GM23338 (cell line): ENCODE data around the gene GLP1R.

Experiments used
- CREB1 ChIP-seq: fragments of 250-450 bp; sonication (Bioruptor Pico); IDR thresholded peaks from 2 replicates; pipeline ENCODE4 v1.5.0; 2020; ENCODE audit warnings: low read depth, mild to moderate bottlenecking, moderate library complexity
- CTCF ChIP-seq, 2 experiments: fragments of 200-600 bp in 1 of 2; sonication (generic) in 1 of 2; conservative IDR thresholded peaks; 2 replicates each; pipeline versions ENCODE4 v1.5.1 to v1.6.1; 2016 to 2017; ENCODE audit warnings: antibody characterized with exemption in 2 of 2, low read depth in 2 of 2, mild to moderate bottlenecking in 2 of 2, moderate library complexity in 1 of 2
- ETS1 ChIP-seq: IDR thresholded peaks from 2 replicates; pipeline ENCODE4 v1.6.1; 2016; ENCODE audit warnings: antibody characterized with exemption
- EZH2 ChIP-seq: fragments of 200-600 bp; sonication (generic); IDR thresholded peaks from one replicate; pipeline ENCODE4 v1.8.0; 2017; ENCODE audit warnings: antibody characterized with exemption, mild to moderate bottlenecking, low read depth; ENCODE audit not compliant: unreplicated experiment
- EZH2phosphoT487 ChIP-seq: fragments of 200-600 bp; sonication (generic); IDR thresholded peaks from one replicate; pipeline ENCODE4 v1.8.1; 2018; ENCODE audit warnings: antibody characterized with exemption; ENCODE audit not compliant: unreplicated experiment
- POLR2AphosphoS5 ChIP-seq: IDR thresholded peaks from 2 replicates; pipeline ENCODE4 v1.6.1; 2016; ENCODE audit warnings: antibody characterized with exemption, low read depth
- REST ChIP-seq: IDR thresholded peaks from one replicate; pipeline ENCODE4 v1.6.1; 2018; ENCODE audit warnings: antibody characterized with exemption; ENCODE audit not compliant: unreplicated experiment
- ZNF114 ChIP-seq: fragments of 250-450 bp; sonication (Bioruptor Pico); IDR thresholded peaks from 2 replicates; pipeline ENCODE4 v1.5.0; 2020; ENCODE audit warnings: mild to moderate bottlenecking, moderate library complexity
- ZNF331 ChIP-seq: fragments of 250-450 bp; sonication (Bioruptor Pico); IDR thresholded peaks from 2 replicates; pipeline ENCODE4 v1.5.0; 2020; ENCODE audit warnings: low read depth, mild to moderate bottlenecking, moderate library complexity

- TF ChIP-seq CTCF (conservative IDR thresholded peaks at IDR 0.05; ENCODE audit: low read depth in 2 of 2) (no peak), REST (no peak), ZNF331 (CRISPR knock-in tag) (no peak), EZH2 (no peak), ZNF114 (CRISPR knock-in tag) (no peak), POLR2AphosphoS5 (no peak), EZH2phosphoT487 (no peak), CREB1 (CRISPR knock-in tag) (no peak), ETS1 (no peak)
Observed at GRCh38 chr6:39062014-39062740, 13.6 kb downstream of the GLP1R start.
